Glutamatergic neuron (in vitro differentiated cells): Measurements from ENCODE around the gene NFKB1. TPM values are rescaled to one million over a fixed set of nuclear protein-coding genes. Genes with fewer than 3 reads are reported as not detected.

Experiments used
- DNase-seq: peaks from one replicate; pipeline ENCODE4 v3.0.0; 2022
- H3K27ac Mint-ChIP-seq: one replicate; pipeline ENCODE4 v1.8.0; 2020; ENCODE audit warnings: mild to moderate bottlenecking, mixed read lengths, inconsistent platforms; ENCODE audit not compliant: unreplicated experiment
- H3K27me3 Mint-ChIP-seq: one replicate; pipeline ENCODE4 v1.8.0; 2020; ENCODE audit warnings: mild to moderate bottlenecking, moderate library complexity, mixed read lengths, inconsistent platforms; ENCODE audit not compliant: unreplicated experiment
- H3K36me3 Mint-ChIP-seq: one replicate; pipeline ENCODE4 v1.8.0; 2020; ENCODE audit warnings: mild to moderate bottlenecking, mixed read lengths, inconsistent platforms; ENCODE audit not compliant: unreplicated experiment
- H3K4me1 Mint-ChIP-seq: one replicate; pipeline ENCODE4 v1.8.0; 2020; ENCODE audit warnings: mild to moderate bottlenecking, low read depth, mixed read lengths, inconsistent platforms; ENCODE audit not compliant: unreplicated experiment
- H3K4me3 Mint-ChIP-seq: one replicate; pipeline ENCODE4 v1.8.0; 2020; ENCODE audit warnings: mild to moderate bottlenecking, mixed read lengths, inconsistent platforms; ENCODE audit not compliant: unreplicated experiment
- H3K9me3 Mint-ChIP-seq: one replicate; pipeline ENCODE4 v1.8.0; 2020; ENCODE audit warnings: mild to moderate bottlenecking, moderate library complexity, mixed read lengths, inconsistent platforms; ENCODE audit not compliant: unreplicated experiment
- total RNA-seq: library from RNA; stranded (reverse); fragmentation: NEBNext Ultra II Directional; extraction: Animal tissue kit (Norgen Biotek cat#: 25700); gene quantifications from one replicate; pipeline ENCODE4 v1.2.1, GENCODE V29; 2021; ENCODE audit not compliant: unreplicated experiment
- TF ChIP-seq, protein P1 (sequence below): fragments of 200-600 bp; sonication (generic); IDR thresholded peaks from one replicate; pipeline ENCODE4 v1.5.0; 2021; ENCODE audit not compliant: partially characterized antibody, unreplicated experiment

The NFKB1 gene
- total RNA-seq, 1 donor from 2014 or later, result 3.2 TPM

DNA sequence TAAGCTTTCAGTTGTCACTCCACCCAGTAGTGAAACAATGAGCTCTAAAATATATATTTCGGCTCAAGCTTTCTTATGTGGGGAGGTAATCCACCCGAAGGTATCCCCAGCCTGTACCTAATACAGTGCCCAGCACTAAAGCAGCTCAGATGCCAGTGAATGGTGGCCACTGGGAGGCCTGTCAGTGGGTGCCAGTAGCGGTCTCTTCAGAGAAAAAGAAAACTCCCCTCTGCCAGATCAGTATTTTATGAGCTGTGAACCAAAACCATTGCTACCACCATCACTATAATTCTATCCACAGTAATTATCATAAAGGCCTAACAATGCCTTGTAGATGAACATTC, 835 bp upstream of the NFKB1 start:
- Mint-ChIP-seq H3K9me3 (peaks cover 3% of the 10 kb centered on the region), H3K4me1 (peaks cover 6% of the 10 kb centered on the region), H3K27ac (no peak overlapping the region), H3K4me3 (peak overlapping the region; percentile 67), H3K27me3 (peaks cover 4% of the 10 kb centered on the region), H3K36me3 (no peaks in the 10 kb centered on the region)
- TF ChIP-seq, protein P1, sequence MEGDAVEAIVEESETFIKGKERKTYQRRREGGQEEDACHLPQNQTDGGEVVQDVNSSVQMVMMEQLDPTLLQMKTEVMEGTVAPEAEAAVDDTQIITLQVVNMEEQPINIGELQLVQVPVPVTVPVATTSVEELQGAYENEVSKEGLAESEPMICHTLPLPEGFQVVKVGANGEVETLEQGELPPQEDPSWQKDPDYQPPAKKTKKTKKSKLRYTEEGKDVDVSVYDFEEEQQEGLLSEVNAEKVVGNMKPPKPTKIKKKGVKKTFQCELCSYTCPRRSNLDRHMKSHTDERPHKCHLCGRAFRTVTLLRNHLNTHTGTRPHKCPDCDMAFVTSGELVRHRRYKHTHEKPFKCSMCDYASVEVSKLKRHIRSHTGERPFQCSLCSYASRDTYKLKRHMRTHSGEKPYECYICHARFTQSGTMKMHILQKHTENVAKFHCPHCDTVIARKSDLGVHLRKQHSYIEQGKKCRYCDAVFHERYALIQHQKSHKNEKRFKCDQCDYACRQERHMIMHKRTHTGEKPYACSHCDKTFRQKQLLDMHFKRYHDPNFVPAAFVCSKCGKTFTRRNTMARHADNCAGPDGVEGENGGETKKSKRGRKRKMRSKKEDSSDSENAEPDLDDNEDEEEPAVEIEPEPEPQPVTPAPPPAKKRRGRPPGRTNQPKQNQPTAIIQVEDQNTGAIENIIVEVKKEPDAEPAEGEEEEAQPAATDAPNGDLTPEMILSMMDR, result no peak
- DNase-seq, result no peak

DNA sequence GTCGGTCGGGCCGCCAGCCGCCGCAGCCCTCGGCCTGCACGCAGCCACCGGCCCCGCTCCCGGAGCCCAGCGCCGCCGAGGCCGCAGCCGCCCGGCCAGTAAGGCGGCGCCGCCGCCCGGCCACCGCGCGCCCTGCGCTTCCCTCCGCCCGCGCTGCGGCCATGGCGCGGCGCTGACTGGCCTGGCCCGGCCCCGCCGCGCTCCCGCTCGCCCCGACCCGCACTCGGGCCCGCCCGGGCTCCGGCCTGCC, 213 bp downstream of the NFKB1 start:
- peak overlapping the region; percentile 86 for H3K4me3 Mint-ChIP-seq
- H3K9me3 Mint-ChIP-seq, result peaks cover 3% of the 10 kb centered on the region
- peaks cover 6% of the 10 kb centered on the region for H3K4me1 Mint-ChIP-seq
- TF ChIP-seq, protein P1, result no peak
- no peak for DNase-seq
- H3K27ac Mint-ChIP-seq, result no peak overlapping the region
- H3K36me3 Mint-ChIP-seq, result no peaks in the 10 kb centered on the region
- peaks cover 4% of the 10 kb centered on the region for H3K27me3 Mint-ChIP-seq

DNA sequence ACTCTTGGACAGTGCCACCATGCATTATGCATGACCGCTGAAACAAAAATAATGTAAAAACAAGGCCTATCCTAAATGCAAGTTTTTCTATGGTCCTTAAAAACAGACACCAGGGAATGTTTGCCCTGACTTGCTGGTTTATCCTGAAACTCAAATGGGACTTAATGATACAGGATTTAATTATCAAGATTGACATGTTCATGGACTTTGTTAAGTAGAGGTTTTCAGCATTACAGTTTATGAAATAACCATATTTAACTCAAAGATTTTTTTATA, 1.3 kb downstream of the NFKB1 start:
- Mint-ChIP-seq H3K4me3 (peak overlapping the region; percentile 92), H3K4me1 (peaks cover 6% of the 10 kb centered on the region), H3K27me3 (peaks cover 4% of the 10 kb centered on the region), H3K36me3 (no peaks in the 10 kb centered on the region), H3K27ac (no peak overlapping the region), H3K9me3 (peaks cover 3% of the 10 kb centered on the region)
- DNase-seq, result no peak
- TF ChIP-seq, protein P1, result no peak

DNA sequence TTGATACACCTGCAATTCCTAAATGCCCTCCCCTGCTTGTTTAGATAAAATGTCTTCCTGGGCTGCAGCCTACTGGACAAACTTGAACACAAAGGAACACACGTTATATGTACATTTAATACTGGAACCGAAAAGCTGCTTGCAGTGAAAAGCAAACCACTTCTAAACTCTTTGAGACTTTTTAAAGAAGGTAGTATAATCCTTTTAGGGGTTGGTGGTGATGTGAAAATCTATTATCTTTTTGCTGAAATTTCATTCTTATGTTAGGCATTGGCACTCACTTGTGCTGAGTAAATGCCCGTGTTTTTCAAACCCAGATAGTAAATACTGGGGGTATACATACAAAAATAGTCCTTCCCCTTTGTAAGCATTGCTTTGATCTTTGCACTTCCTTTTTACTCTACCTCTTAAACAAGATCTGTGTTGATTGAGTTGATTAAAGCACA, 2.2 kb downstream of the NFKB1 start:
- H3K27ac Mint-ChIP-seq, result no peak overlapping the region
- DNase-seq, result no peak
- TF ChIP-seq, protein P1, result no peak
- peaks cover 6% of the 10 kb centered on the region for H3K4me1 Mint-ChIP-seq
- H3K9me3 Mint-ChIP-seq, result peaks cover 3% of the 10 kb centered on the region
- H3K4me3 Mint-ChIP-seq, result peak overlapping the region; percentile 53
- peaks cover 4% of the 10 kb centered on the region for H3K27me3 Mint-ChIP-seq
- H3K36me3 Mint-ChIP-seq, result no peaks in the 10 kb centered on the region

DNA sequence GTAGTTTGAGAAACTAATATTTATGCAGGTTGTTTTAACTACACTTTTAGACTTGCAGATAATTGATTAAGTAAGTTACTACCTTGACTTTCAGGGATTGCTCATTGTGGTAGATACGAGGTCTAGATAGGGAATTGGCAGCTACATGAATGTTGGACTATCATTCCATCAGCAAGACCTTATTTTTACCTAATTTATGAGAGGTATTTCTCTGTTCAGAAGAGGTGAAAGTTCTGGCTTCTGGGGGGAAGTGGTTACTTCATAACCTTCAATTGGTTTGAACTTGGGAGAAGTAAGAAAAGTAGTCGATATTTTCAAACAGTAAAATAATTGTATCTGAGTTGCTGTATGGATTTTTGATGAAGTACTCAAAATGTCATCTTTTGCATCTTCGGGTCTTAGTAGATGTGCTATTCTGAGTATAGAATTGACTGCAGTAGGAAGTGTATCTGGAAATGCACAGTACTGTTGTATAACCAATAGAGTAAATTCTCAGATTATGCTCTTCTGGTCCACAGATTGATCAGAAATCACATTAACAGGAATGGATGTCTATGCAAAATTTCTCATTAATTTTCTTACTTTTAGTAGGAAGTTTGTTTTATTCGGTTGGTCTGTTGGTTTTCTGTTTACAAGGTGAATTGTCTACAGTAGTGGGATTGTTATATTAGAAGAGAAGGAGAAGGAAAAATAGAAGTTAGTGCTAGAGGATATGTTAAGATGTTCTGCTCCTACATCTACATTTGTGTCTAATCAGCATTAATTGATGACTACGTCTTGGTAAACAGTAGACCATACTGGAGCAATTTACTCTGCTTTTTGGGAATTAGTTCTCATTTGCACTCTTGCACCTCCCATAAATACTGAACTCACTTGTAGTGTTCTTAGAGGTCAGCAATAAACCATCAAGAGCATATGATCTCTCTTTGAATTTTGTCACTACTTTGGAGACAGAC, 3.0 kb downstream of the NFKB1 start:
- Mint-ChIP-seq H3K27ac (no peak overlapping the region), H3K27me3 (peaks cover 4% of the 10 kb centered on the region), H3K4me3 (no peak overlapping the region), H3K9me3 (peaks cover 3% of the 10 kb centered on the region), H3K4me1 (peaks cover 6% of the 10 kb centered on the region), H3K36me3 (no peaks in the 10 kb centered on the region)
- DNase-seq, result no peak
- TF ChIP-seq, protein P1, result no peak
